HG02763 (cell line): ENCODE data around the gene C4BPA.

Experiments
- ATAC-seq: cut with Tn5 transposase; IDR thresholded peaks from one replicate; pipeline ENCODE4 v1.9.1; 2021; ENCODE audit warnings: mild to moderate bottlenecking, moderate library complexity; ENCODE audit not compliant: unreplicated experiment

C4BPA gene

GRCh38 chr1:207179036-207179435, 75.0 kb downstream of the C4BPA start:
- ATAC-seq, result no peak

- ATAC-seq, result no peak
Measured at GRCh38 chr1:207181847-207182246, 77.8 kb downstream of the C4BPA start.

- no peak for ATAC-seq
Measured at GRCh38 chr1:207186503-207186902, 82.5 kb downstream of the C4BPA start.

- ATAC-seq, result no peak
Measured at GRCh38 chr1:207188901-207189300, 84.9 kb downstream of the C4BPA start.

- ATAC-seq, result no peak
Measured at GRCh38 chr1:207191061-207191460, 87.0 kb downstream of the C4BPA start.

- ATAC-seq, result no peak
Measured at GRCh38 chr1:207191776-207192175, 87.7 kb downstream of the C4BPA start.

- no peak for ATAC-seq
Measured at GRCh38 chr1:207194197-207194596, 90.2 kb downstream of the C4BPA start.
